ENCODE measurements around the gene KIAA1191. TPM values are rescaled to one million over a fixed set of nuclear protein-coding genes. Genes with fewer than 3 reads are reported as not detected.
A peak's percentile ranks its signal among the peaks of the same experiment; 100 is the strongest.
"Not testable (repeated sequence)": the region's sequence is repeated elsewhere in the genome, so short reads cannot be mapped to it uniquely, and the experiment has no call there.

KIAA1191 gene, protein sequence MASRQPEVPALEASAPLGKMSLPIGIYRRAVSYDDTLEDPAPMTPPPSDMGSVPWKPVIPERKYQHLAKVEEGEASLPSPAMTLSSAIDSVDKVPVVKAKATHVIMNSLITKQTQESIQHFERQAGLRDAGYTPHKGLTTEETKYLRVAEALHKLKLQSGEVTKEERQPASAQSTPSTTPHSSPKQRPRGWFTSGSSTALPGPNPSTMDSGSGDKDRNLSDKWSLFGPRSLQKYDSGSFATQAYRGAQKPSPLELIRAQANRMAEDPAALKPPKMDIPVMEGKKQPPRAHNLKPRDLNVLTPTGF
- 56.6 and 57.5 TPM in 2 replicates for total RNA-seq

DNA sequence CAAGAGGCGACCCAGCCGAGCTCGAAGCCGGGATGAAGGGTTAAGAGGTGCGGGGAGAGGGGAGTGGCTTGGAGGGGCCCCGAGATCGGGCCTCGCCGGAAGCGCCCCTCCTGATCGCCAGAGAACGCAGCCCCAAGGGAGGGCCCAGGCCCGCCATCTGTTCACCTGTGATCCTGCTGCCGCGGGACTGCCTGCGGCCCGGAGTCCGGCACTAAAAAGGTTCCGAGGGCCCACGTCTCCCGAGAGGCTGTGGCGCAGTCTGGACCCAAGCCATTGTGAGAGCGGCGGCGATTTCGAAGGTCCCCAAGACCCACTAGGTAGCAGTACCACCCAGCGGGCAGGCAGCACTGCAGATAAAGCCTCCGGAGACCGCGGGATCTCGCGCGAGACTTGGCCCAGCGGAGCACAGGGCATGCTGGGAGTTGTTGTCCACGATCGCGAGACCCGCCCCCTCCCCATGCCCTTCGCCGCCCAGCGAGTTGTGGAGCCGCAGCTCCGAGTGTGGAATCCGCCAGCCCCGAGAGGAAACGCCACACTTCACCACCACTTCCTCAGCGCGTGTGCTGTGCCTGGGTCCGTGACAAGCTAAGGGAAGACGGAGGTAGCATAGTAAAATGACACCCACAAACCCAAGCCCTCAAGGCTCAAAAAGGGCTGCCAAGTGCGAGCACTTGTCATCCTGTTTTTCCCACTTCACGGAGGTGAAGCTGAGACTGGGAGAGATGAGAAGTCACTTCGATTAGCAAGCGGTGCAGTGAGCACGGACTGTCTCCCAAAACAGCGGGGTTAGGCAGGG lies at the start of gene KIAA1191:
Gene KIAA1191 (minus strand): TSS at position 328 of the 796 bp plus-strand sequence. CDS start 2,256 bp downstream, outside the sequence.
- H3K4me1 Mint-ChIP-seq = peaks cover 28% of the 10 kb centered on the region
- no peaks in the 10 kb centered on the region for H3K27me3 Mint-ChIP-seq
- H3K27ac Mint-ChIP-seq = peak within 1 kb of the TSS; percentile 98
- TF ChIP-seq, protein P1, sequence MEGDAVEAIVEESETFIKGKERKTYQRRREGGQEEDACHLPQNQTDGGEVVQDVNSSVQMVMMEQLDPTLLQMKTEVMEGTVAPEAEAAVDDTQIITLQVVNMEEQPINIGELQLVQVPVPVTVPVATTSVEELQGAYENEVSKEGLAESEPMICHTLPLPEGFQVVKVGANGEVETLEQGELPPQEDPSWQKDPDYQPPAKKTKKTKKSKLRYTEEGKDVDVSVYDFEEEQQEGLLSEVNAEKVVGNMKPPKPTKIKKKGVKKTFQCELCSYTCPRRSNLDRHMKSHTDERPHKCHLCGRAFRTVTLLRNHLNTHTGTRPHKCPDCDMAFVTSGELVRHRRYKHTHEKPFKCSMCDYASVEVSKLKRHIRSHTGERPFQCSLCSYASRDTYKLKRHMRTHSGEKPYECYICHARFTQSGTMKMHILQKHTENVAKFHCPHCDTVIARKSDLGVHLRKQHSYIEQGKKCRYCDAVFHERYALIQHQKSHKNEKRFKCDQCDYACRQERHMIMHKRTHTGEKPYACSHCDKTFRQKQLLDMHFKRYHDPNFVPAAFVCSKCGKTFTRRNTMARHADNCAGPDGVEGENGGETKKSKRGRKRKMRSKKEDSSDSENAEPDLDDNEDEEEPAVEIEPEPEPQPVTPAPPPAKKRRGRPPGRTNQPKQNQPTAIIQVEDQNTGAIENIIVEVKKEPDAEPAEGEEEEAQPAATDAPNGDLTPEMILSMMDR (IDR thresholded peaks at IDR 0.05) = no peak
- ChIA-PET CTCF (interaction anchor here (0.8 to 1.4 kb wide), 6 partner anchors 16 to 632 kb away, joined by 3 to 4 read pairs (median 3); no protein-coding TSS in a partner anchor), POLR2A (interaction anchor here (0.6 to 3.2 kb wide), 17 partner anchors 9 to 1843 kb away, joined by 3 to 45 read pairs (median 6); partner anchors contain the start of genes FAF2, HIGD2A, HNRNPAB and NOP16)
- peak within 1 kb of the TSS; percentile 99 for H3K4me3 Mint-ChIP-seq
- H3K36me3 Mint-ChIP-seq (ENCODE audit: low read depth) = peaks cover 34% of the 10 kb centered on the region
- no peaks in the 10 kb centered on the region for H3K9me3 Mint-ChIP-seq
- DNase-seq (peak; percentile 86), ATAC-seq (ENCODE audit: low read depth) (peak; percentile 87)
- intact Hi-C loops (cut with micrococcal nuclease) = loop anchor here (1.0 kb wide), 5 partner anchors 12 to 126 kb away; partner anchors contain the start of genes CLTB, FAF2, HIGD2A and NOP16

DNA sequence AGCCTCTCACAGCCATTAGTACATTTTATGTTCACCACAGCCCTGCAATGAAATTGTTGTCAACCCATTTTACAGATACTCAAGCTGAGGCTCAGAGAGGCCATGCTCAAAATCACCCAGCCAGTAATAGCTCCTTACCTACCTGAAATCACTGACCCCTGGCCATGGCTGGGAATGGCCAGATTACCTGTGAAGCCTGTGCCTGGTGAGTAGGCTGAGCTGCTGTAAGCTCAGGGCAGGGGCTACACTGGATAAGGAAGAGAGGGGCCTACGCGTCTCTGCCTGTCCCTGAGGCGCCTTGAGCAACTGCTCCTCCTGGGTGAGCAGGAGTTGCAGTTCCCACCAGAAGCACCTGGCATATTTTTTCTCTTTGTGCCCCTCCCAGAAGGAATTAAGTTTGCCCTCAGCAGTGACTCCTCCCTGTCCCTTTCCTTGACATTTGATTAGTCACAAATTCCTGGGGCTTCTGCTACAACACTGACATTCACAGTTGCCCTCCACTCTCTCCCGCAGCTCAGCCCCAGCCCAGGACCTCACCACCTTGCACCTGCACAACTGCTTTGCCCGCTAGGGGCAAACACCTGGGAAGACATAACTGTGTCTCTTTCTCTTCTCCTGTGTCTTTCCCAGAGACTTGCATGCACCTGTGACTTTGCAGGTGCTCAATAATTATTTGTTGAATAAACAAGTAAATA lies 49.1 kb upstream of the KIAA1191 start:
- Mint-ChIP-seq H3K36me3 (ENCODE audit: low read depth) (peaks cover 33% of the 10 kb centered on the region), H3K4me3 (no peak overlapping the region), H3K27ac (no peak overlapping the region), H3K9me3 (no peaks in the 10 kb centered on the region), H3K27me3 (no peaks in the 10 kb centered on the region), H3K4me1 (peaks cover 17% of the 10 kb centered on the region)
- POLR2A ChIA-PET = no interaction called here
- DNase-seq (no peak), ATAC-seq (ENCODE audit: low read depth) (no peak)
- CTCF ChIA-PET = no interaction called here
- TF ChIP-seq, protein P1 (IDR thresholded peaks at IDR 0.05) = no peak
- intact Hi-C loops (cut with micrococcal nuclease) = no loop called here

DNA sequence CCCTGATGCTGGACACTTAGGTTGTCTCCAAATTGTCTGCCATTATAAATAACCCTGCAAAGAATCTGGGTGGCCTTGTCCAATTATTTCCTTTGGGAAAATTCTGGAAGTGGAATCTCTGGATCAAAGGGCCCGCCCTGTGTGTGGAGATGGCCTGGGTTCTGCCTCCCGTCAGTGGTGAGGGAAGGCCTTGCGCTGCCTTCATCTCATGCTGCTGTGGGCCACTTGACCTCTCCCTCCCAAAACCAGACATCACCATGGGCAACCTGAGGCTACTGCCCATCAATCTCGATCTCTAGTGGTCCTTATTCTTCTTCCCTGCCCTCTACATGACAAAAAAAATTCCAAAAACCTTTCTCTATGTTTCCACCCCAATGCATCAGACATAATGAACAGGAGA lies 48.2 kb upstream of the KIAA1191 start:
- intact Hi-C loops (cut with micrococcal nuclease) = no loop called here
- Mint-ChIP-seq H3K27ac (no peak overlapping the region), H3K4me1 (peaks cover 10% of the 10 kb centered on the region), H3K36me3 (ENCODE audit: low read depth) (peaks cover 36% of the 10 kb centered on the region), H3K4me3 (no peak overlapping the region), H3K27me3 (no peaks in the 10 kb centered on the region), H3K9me3 (no peaks in the 10 kb centered on the region)
- DNase-seq = no peak
- TF ChIP-seq, protein P1 (IDR thresholded peaks at IDR 0.05) = no peak
- ATAC-seq (ENCODE audit: low read depth) = no peak
- CTCF ChIA-PET = no interaction called here
- POLR2A ChIA-PET = interaction anchor here (0.6 kb wide), 1 partner anchor 777 kb away, joined by 3 read pairs; no protein-coding TSS in a partner anchor

DNA sequence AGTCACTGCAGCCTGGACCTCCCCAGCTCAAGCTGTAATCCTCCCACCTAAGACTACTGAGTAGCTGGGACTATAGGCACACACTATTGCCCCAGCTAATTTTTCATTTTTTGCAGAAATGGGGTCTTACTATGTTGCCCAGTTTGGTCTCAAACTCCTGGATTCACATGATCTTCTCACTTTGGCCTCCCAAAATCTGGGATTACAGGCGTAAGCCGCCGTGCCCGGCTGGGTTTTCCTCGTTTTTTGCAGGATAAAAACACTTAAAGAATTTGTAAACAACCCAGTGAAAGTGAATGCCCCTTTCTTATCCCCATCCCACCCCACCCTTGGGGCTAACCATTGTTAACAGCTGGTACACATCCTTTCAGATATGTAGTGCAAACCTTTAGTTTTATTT lies 47.0 kb upstream of the KIAA1191 start:
- ATAC-seq (ENCODE audit: low read depth) (no peak), DNase-seq (no peak)
- H3K9me3 Mint-ChIP-seq = no peaks in the 10 kb centered on the region
- no peak overlapping the region for H3K4me3 Mint-ChIP-seq
- no peak overlapping the region for H3K27ac Mint-ChIP-seq
- no peaks in the 10 kb centered on the region for H3K27me3 Mint-ChIP-seq
- ChIA-PET POLR2A (interaction anchor here (0.6 kb wide), 1 partner anchor 136 kb away, joined by 3 read pairs; no protein-coding TSS in a partner anchor), CTCF (no interaction called here)
- peaks cover 37% of the 10 kb centered on the region for H3K36me3 Mint-ChIP-seq (ENCODE audit: low read depth)
- TF ChIP-seq, protein P1 (IDR thresholded peaks at IDR 0.05) = no peak
- H3K4me1 Mint-ChIP-seq = peaks cover 4% of the 10 kb centered on the region
- intact Hi-C loops (cut with micrococcal nuclease) = no loop called here

DNA sequence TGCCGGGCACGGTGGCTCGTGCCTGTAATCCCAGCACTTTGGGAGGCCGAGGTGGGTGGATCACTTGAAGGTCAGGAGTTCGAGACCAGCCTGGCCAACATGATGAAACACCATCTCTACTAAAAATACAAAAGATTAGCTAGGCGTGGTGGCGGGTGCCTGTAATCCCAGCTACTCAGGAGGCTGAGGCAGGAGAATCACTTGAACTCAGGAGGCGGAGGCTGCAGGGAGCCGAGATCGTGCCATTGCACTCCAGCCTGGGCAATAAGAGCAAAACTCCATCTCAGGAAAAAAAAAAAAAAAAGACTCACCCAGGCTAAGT lies 46.6 kb upstream of the KIAA1191 start:
- CTCF ChIA-PET; H3K9me3 Mint-ChIP-seq; ATAC-seq (ENCODE audit: low read depth); DNase-seq; H3K4me1 Mint-ChIP-seq; H3K27me3 Mint-ChIP-seq; H3K4me3 Mint-ChIP-seq; POLR2A ChIA-PET; intact Hi-C loops (cut with micrococcal nuclease); H3K27ac Mint-ChIP-seq: not testable (repeated sequence)
- peaks cover 37% of the 10 kb centered on the region for H3K36me3 Mint-ChIP-seq (ENCODE audit: low read depth)
